ENCODE measurements around the gene ZNRF2. TPM values are rescaled to one million over a fixed set of nuclear protein-coding genes. Genes with fewer than 3 reads are reported as not detected.

The ZNRF2 gene
- total and polyA plus RNA-seq, 2 of the 13 experiments (the other 11 are each of a cell fraction or from before 2014, with no cell fraction given): 3.5 to 7.7 TPM

GRCh38 chr7:30285067-30285535 is 704 bp downstream of the ZNRF2 start (continued):
- TF ChIP-seq ZNF674 (CRISPR knock-in tag; IDR thresholded peaks at IDR 0.05; ENCODE audit: low read depth) (no peak), ZNF343 (CRISPR knock-in tag; IDR thresholded peaks at IDR 0.05) (no peak), TIGD3 (CRISPR knock-in tag; IDR thresholded peaks at IDR 0.05; ENCODE audit: borderline replicate concordance) (no peak), SALL2 (CRISPR knock-in tag; IDR thresholded peaks at IDR 0.05) (no peak), ZNF776 (CRISPR knock-in tag; IDR thresholded peaks at IDR 0.05) (no peak), GABPA (IDR thresholded peaks at IDR 0.05; ENCODE audit: low read depth, low read length) (no peak), GABPA (CRISPR knock-in tag; IDR thresholded peaks at IDR 0.05; ENCODE audit: low read depth) (no peak), ZNF124 (CRISPR knock-in tag; IDR thresholded peaks at IDR 0.05) (no peak), CCDC6 (CRISPR knock-in tag; IDR thresholded peaks at IDR 0.05) (0 out of 2 replicates have a peak, but pooled peaks have one; percentile 3), ZFX (CRISPR knock-in tag; IDR thresholded peaks at IDR 0.05; ENCODE audit: low read depth) (no peak; the same call in 1 of the 2 replicates), MYC (CRISPR knock-in tag; IDR thresholded peaks at IDR 0.05; ENCODE audit: borderline replicate concordance) (no peak), SRSF4 (IDR thresholded peaks at IDR 0.05; ENCODE audit: low read depth, low read length, poor library complexity, severe bottlenecking) (no peak), CREB3 (CRISPR knock-in tag; IDR thresholded peaks at IDR 0.05) (no peak), ZMAT3 (CRISPR knock-in tag; conservative IDR thresholded peaks at IDR 0.05) (0 out of 2 replicates have a peak, but pooled peaks have one; percentile 37), ZNF446 (CRISPR knock-in tag; IDR thresholded peaks at IDR 0.05) (peak; percentile 66; the same call in 1 of the 2 replicates), RBFOX2 (IDR thresholded peaks at IDR 0.05; ENCODE audit: low read depth, low read length) (peak; percentile 72), SIN3A (IDR thresholded peaks at IDR 0.05; ENCODE audit: borderline replicate concordance, low read depth, low read length) (peak; percentile 8; the same call in 1 of the 2 replicates)
- TF ChIP-seq, protein P1, sequence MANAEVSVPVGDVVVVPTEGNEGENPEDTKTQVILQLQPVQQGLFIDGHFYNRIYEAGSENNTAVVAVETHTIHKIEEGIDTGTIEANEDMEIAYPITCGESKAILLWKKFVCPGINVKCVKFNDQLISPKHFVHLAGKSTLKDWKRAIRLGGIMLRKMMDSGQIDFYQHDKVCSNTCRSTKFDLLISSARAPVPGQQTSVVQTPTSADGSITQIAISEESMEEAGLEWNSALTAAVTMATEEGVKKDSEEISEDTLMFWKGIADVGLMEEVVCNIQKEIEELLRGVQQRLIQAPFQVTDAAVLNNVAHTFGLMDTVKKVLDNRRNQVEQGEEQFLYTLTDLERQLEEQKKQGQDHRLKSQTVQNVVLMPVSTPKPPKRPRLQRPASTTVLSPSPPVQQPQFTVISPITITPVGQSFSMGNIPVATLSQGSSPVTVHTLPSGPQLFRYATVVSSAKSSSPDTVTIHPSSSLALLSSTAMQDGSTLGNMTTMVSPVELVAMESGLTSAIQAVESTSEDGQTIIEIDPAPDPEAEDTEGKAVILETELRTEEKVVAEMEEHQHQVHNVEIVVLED (CRISPR knock-in tag; IDR thresholded peaks at IDR 0.05; ENCODE audit: borderline replicate concordance): no peak

Data from HepG2 (cell line).